GM12878 (cell line): ENCODE measurements around the gene PPP5C. TPM values are rescaled to one million over a fixed set of nuclear protein-coding genes. Genes with fewer than 3 reads are reported as not detected.

Experiments used
- BCL3 ChIP-seq: IDR thresholded peaks from 2 replicates; pipeline ENCODE4 v1.6.1; 2011; ENCODE audit warnings: borderline replicate concordance, low read depth, mild to moderate bottlenecking, moderate library complexity, low read length; ENCODE audit not compliant: insufficient read depth, poor library complexity, severe bottlenecking
- CHD1 ChIP-seq: IDR thresholded peaks from 2 replicates; pipeline ENCODE4 v1.6.1; 2012; ENCODE audit warnings: low read depth, low read length, improper control_type of control experiment
- CREM ChIP-seq: IDR thresholded peaks from 2 replicates; pipeline ENCODE4 v1.6.1; 2014; ENCODE audit warnings: antibody characterized with exemption, low read depth
- E2F4 ChIP-seq: IDR thresholded peaks from 2 replicates; pipeline ENCODE4 v1.6.1; 2012; ENCODE audit warnings: low read depth, low read length, improper control_type of control experiment
- MEF2B ChIP-seq: fragments of 450-650 bp; IDR thresholded peaks from 2 replicates; pipeline ENCODE4 v1.6.1; 2018; ENCODE audit warnings: mild to moderate bottlenecking, moderate library complexity; ENCODE audit not compliant: partially characterized antibody, poor library complexity, severe bottlenecking
- MYB ChIP-seq: fragments of 150-350 bp; IDR thresholded peaks from 2 replicates; pipeline ENCODE4 v1.6.1; 2014; ENCODE audit warnings: mild to moderate bottlenecking, low read depth, low read length, borderline replicate concordance
- MYC ChIP-seq: IDR thresholded peaks from 2 replicates; pipeline ENCODE4 v1.6.1; 2011; ENCODE audit warnings: mild to moderate bottlenecking, low read length, moderate library complexity, inconsistent platforms; ENCODE audit not compliant: insufficient read depth, insufficient replicate concordance, insufficient read length, severe bottlenecking
- NFXL1 ChIP-seq: fragments of 450-650 bp; IDR thresholded peaks from 2 replicates; pipeline ENCODE4 v1.6.1; 2017; ENCODE audit warnings: antibody characterized with exemption, mild to moderate bottlenecking, borderline replicate concordance
- NFYA ChIP-seq: IDR thresholded peaks from 2 replicates; pipeline ENCODE4 v1.6.1; 2011; ENCODE audit warnings: low read depth, mild to moderate bottlenecking, low read length, improper control_type of control experiment, borderline replicate concordance
- NR2C1 ChIP-seq: fragments of 450-650 bp; IDR thresholded peaks from 2 replicates; pipeline ENCODE4 v1.6.1; 2017; ENCODE audit warnings: antibody characterized with exemption, mild to moderate bottlenecking, moderate library complexity
- PKNOX1 ChIP-seq: fragments of 450-650 bp; IDR thresholded peaks from 2 replicates; pipeline ENCODE4 v1.6.1; 2016; ENCODE audit warnings: mild to moderate bottlenecking
- PML ChIP-seq: IDR thresholded peaks from 2 replicates; pipeline ENCODE4 v1.6.1; 2012; ENCODE audit warnings: low read length, inconsistent platforms
- POLR2AphosphoS5 ChIP-seq: IDR thresholded peaks from 2 replicates; pipeline ENCODE4 v1.6.1; 2011; ENCODE audit warnings: mild to moderate bottlenecking, low read length, inconsistent platforms
- RAD21 ChIP-seq: IDR thresholded peaks from 2 replicates; pipeline ENCODE4 v1.6.1; 2011; ENCODE audit warnings: mild to moderate bottlenecking, low read depth, low read length, moderate library complexity; ENCODE audit not compliant: insufficient read depth
- RAD51 ChIP-seq: fragments of 450-650 bp; IDR thresholded peaks from 2 replicates; pipeline ENCODE4 v1.6.1; 2016; ENCODE audit warnings: moderate library complexity, mild to moderate bottlenecking, inconsistent platforms
- RCOR1 ChIP-seq: conservative IDR thresholded peaks from 2 replicates; pipeline ENCODE4 v1.6.1; 2012; ENCODE audit warnings: low read depth, low read length, improper control_type of control experiment
- RFX5 ChIP-seq: IDR thresholded peaks from 2 replicates; pipeline ENCODE4 v1.6.1; 2011; ENCODE audit warnings: low read depth, low read length, improper control_type of control experiment
- SUZ12 ChIP-seq: fragments of 200-600 bp; sonication (generic); IDR thresholded peaks from one replicate; pipeline ENCODE4 v1.6.1; 2018; ENCODE audit warnings: antibody characterized with exemption, mild to moderate bottlenecking; ENCODE audit not compliant: unreplicated experiment
- TAF1 ChIP-seq: IDR thresholded peaks from 2 replicates; pipeline ENCODE4 v1.6.1; 2011; ENCODE audit warnings: mild to moderate bottlenecking, low read depth, low read length, borderline replicate concordance
- TARDBP ChIP-seq: IDR thresholded peaks from 2 replicates; pipeline ENCODE4 v1.6.1; 2016; ENCODE audit warnings: borderline replicate concordance
- WRNIP1 ChIP-seq: IDR thresholded peaks from 2 replicates; pipeline ENCODE4 v1.6.1; 2011; ENCODE audit warnings: low read depth, low read length, improper control_type of control experiment, borderline replicate concordance
- YBX1 ChIP-seq: fragments of 450-650 bp; IDR thresholded peaks from 2 replicates; pipeline ENCODE4 v1.6.1; 2016; ENCODE audit warnings: antibody characterized with exemption
- ZNF207 ChIP-seq: fragments of 450-650 bp; IDR thresholded peaks from 2 replicates; pipeline ENCODE4 v1.6.1; 2014; ENCODE audit warnings: antibody characterized with exemption, mild to moderate bottlenecking, borderline replicate concordance
- ZZZ3 ChIP-seq: IDR thresholded peaks from 2 replicates; pipeline ENCODE4 v1.6.1; 2011; ENCODE audit warnings: low read depth; ENCODE audit not compliant: control insufficient read depth, insufficient read length
- polyA plus RNA-seq, 11 experiments: library from polyadenylated mRNA; depleted of rRNA in 4 of 11; unstranded in 6 of 11; stranded (reverse) in 5 of 11; fragments of >200 nt; fragmentation: Nextera tagmentation in 4 of 11; fragmentation: Illumina TruSeq in 1 of 11; extraction: Ambion mirVana in 4 of 11; extraction: Trizol in 1 of 11; gene quantifications; 1 replicate in 1 of 11; 2 replicates in 10 of 11; pipeline versions ENCODE4 v1.2.1 to v1.2.3, GENCODE V29; 2011 to 2016; ENCODE audit warnings: inconsistent platforms in 2 of 11, missing spikeins in 2 of 11, low read depth in 1 of 11
- total RNA-seq, 4 experiments: library from RNA; depleted of rRNA in 3 of 4; stranded (reverse); fragments of >200 nt in 3 of 4; fragmentation: Illumina TruSeq in 1 of 4; extraction: Trizol in 1 of 4; gene quantifications; 2 replicates each; pipeline versions ENCODE4 v1.2.1 to v1.2.3, GENCODE V29; 2013 to 2021
- TF ChIP-seq, protein P1 (sequence below): IDR thresholded peaks from 2 replicates; pipeline ENCODE4 v1.6.1; 2012; ENCODE audit warnings: low read depth, low read length, improper control_type of control experiment

Gene PPP5C
- total and polyA plus RNA-seq, 10 of the 15 experiments (the other 5 are each of a cell fraction or from before 2014, with no cell fraction given) = 1.1 to 154 (median 94.5) TPM

DNA sequence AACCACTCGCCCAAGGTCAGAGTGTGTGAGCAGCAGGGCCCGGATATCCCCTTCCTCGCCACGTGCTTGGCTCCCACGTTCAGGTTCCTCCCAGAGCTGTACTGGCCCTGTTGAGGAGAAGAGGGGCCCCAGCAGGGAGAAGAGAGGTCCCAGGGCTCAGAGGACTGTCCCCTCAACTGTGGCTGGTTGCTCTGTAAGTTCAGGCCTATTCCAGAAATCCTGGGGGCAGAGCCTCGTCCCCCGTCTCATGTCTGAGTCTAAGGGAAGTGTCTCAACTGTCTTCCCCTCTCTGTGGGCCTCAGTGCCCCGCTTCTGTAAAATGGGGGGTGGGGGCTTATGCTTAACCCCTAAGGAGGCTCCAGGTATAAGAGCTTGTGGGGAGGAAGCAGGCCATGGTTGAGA is 3.9 kb downstream of the PPP5C start (continued):
- TF ChIP-seq NFXL1 (no peak), RAD51 (peak; percentile 37; the same call in 1 of the 2 replicates), TARDBP (no peak), POLR2AphosphoS5 (peak; percentile 71), RFX5 (no peak), WRNIP1 (no peak), CHD1 (no peak), SUZ12 (no peak), MYB (no peak), YBX1 (no peak), CREM (0 out of 2 replicates have a peak, but pooled peaks have one; percentile 4), PKNOX1 (no peak), MYC (peak; percentile 90), NR2C1 (peak; percentile 66), ZNF207 (no peak), E2F4 (no peak), NFYA (no peak), RAD21 (no peak), RCOR1 (no peak), TAF1 (no peak), BCL3 (no peak), MEF2B (peak; percentile 54), ZZZ3 (no peak), PML (no peak)
- TF ChIP-seq, protein P1, sequence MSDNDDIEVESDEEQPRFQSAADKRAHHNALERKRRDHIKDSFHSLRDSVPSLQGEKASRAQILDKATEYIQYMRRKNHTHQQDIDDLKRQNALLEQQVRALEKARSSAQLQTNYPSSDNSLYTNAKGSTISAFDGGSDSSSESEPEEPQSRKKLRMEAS = peak; percentile 92
